ENCODE data around the gene AXIN1. TPM values are rescaled to one million over a fixed set of nuclear protein-coding genes. Genes with fewer than 3 reads are reported as not detected.
"Not testable (repeated sequence)": the region's sequence is repeated elsewhere in the genome, so short reads cannot be mapped to it uniquely, and the experiment has no call there.

Gene AXIN1
- total RNA-seq, 1 experiment from 2014 or later = 22.6 TPM

- in situ Hi-C loops (cut with HindIII; ENCODE audit: low pct_unique_long_range_greater_than_20kb, low sequenced_read_pairs) = no loop called here
- DNase-seq (ENCODE audit: low read depth, low spot score) = no peak
These were observed 6.8 kb downstream of the AXIN1 start for GRCh38 chr16:345772-346171.

- no peak for DNase-seq (ENCODE audit: low read depth, low spot score)
- in situ Hi-C loops (cut with HindIII; ENCODE audit: low pct_unique_long_range_greater_than_20kb, low sequenced_read_pairs) = no loop called here
These were observed 9.9 kb downstream of the AXIN1 start for GRCh38 chr16:342455-343213.

- DNase-seq (ENCODE audit: low read depth, low spot score); in situ Hi-C loops (cut with HindIII; ENCODE audit: low pct_unique_long_range_greater_than_20kb, low sequenced_read_pairs): not testable (repeated sequence)
These were observed 10.6 kb downstream of the AXIN1 start for GRCh38 chr16:341974-342336.

GRCh38 chr16:341095-341973 is 11.2 kb downstream of the AXIN1 start:
- in situ Hi-C loops (cut with HindIII; ENCODE audit: low pct_unique_long_range_greater_than_20kb, low sequenced_read_pairs); DNase-seq (ENCODE audit: low read depth, low spot score): not testable (repeated sequence)

- no peak for DNase-seq (ENCODE audit: low read depth, low spot score)
- in situ Hi-C loops (cut with HindIII; ENCODE audit: low pct_unique_long_range_greater_than_20kb, low sequenced_read_pairs) = no loop called here
These were observed 12.0 kb downstream of the AXIN1 start for GRCh38 chr16:340370-341091.

GRCh38 chr16:339680-340079 is 12.8 kb downstream of the AXIN1 start:
- no peak for DNase-seq (ENCODE audit: low read depth, low spot score)
- in situ Hi-C loops (cut with HindIII; ENCODE audit: low pct_unique_long_range_greater_than_20kb, low sequenced_read_pairs) = no loop called here

GRCh38 chr16:337975-338575 is 14.4 kb downstream of the AXIN1 start:
- in situ Hi-C loops (cut with HindIII; ENCODE audit: low pct_unique_long_range_greater_than_20kb, low sequenced_read_pairs) = no loop called here
- no peak for DNase-seq (ENCODE audit: low read depth, low spot score)

- in situ Hi-C loops (cut with HindIII; ENCODE audit: low pct_unique_long_range_greater_than_20kb, low sequenced_read_pairs) = no loop called here
These were observed 15.1 kb downstream of the AXIN1 start for GRCh38 chr16:337437-337836.

GRCh38 chr16:336269-336668 is 16.3 kb downstream of the AXIN1 start:
- DNase-seq (ENCODE audit: low read depth, low spot score) = no peak
- in situ Hi-C loops (cut with HindIII; ENCODE audit: low pct_unique_long_range_greater_than_20kb, low sequenced_read_pairs) = no loop called here

More at GRCh38 chr16:337437-337836, 15.1 kb downstream of the AXIN1 start:
- no peak for DNase-seq (ENCODE audit: low read depth, low spot score)

GRCh38 chr16:334861-335632 is 17.5 kb downstream of the AXIN1 start:
- in situ Hi-C loops (cut with HindIII; ENCODE audit: low pct_unique_long_range_greater_than_20kb, low sequenced_read_pairs) = not testable (repeated sequence)

GRCh38 chr16:334164-334832 is 18.2 kb downstream of the AXIN1 start:
- in situ Hi-C loops (cut with HindIII; ENCODE audit: low pct_unique_long_range_greater_than_20kb, low sequenced_read_pairs); DNase-seq (ENCODE audit: low read depth, low spot score): not testable (repeated sequence)

More at GRCh38 chr16:334861-335632, 17.5 kb downstream of the AXIN1 start:
- not testable (repeated sequence) for DNase-seq (ENCODE audit: low read depth, low spot score)

GRCh38 chr16:333406-334094 is 19.0 kb downstream of the AXIN1 start:
- DNase-seq (ENCODE audit: low read depth, low spot score) = no peak
- in situ Hi-C loops (cut with HindIII; ENCODE audit: low pct_unique_long_range_greater_than_20kb, low sequenced_read_pairs) = no loop called here

- not testable (repeated sequence) for DNase-seq (ENCODE audit: low read depth, low spot score)
These were observed 21.2 kb downstream of the AXIN1 start for GRCh38 chr16:331181-331814.

GRCh38 chr16:330741-331140 is 21.8 kb downstream of the AXIN1 start:
- in situ Hi-C loops (cut with HindIII; ENCODE audit: low pct_unique_long_range_greater_than_20kb, low sequenced_read_pairs) = no loop called here

More at GRCh38 chr16:331181-331814, 21.2 kb downstream of the AXIN1 start:
- in situ Hi-C loops (cut with HindIII; ENCODE audit: low pct_unique_long_range_greater_than_20kb, low sequenced_read_pairs) = not testable (repeated sequence)

GRCh38 chr16:325375-326145 is 27.0 kb downstream of the AXIN1 start:
- in situ Hi-C loops (cut with HindIII; ENCODE audit: low pct_unique_long_range_greater_than_20kb, low sequenced_read_pairs) = no loop called here
- no peak for DNase-seq (ENCODE audit: low read depth, low spot score)

More at GRCh38 chr16:330741-331140, 21.8 kb downstream of the AXIN1 start:
- no peak for DNase-seq (ENCODE audit: low read depth, low spot score)
